Neural cell (in vitro differentiated cells): ENCODE results near the gene TEK. TPM values are rescaled to one million over a fixed set of nuclear protein-coding genes. Genes with fewer than 3 reads are reported as not detected.
"Not testable (repeated sequence)": the region's sequence is repeated elsewhere in the genome, so short reads cannot be mapped to it uniquely, and the experiment has no call there.

Experiments
- H2AFZ ChIP-seq: fragments of 200-600, 300-800 bp; sonication (generic), shearing (Covaris generic); 2 replicates; pipeline ENCODE4 v1.6.0; 2014; ENCODE audit warnings: low read depth, mild to moderate bottlenecking, antibody characterized with exemption, low read length, moderate library complexity
- H3F3A ChIP-seq: fragments of 200-600 bp; shearing (Covaris generic); 2 replicates; pipeline ENCODE4 v1.6.1; 2016; ENCODE audit warnings: mild to moderate bottlenecking, moderate library complexity, mixed read lengths, antibody characterized with exemption, low read length; ENCODE audit not compliant: insufficient read depth, poor library complexity, severe bottlenecking
- H3K27ac ChIP-seq: fragments of 200-600, 300-800 bp; sonication (generic), shearing (Covaris generic); 2 replicates; pipeline ENCODE4 v1.5.1; 2014; ENCODE audit warnings: mild to moderate bottlenecking, low read length, moderate library complexity
- H3K27me3 ChIP-seq: fragments of 300-800, 200-600 bp; sonication (generic), shearing (Covaris generic); 2 replicates; pipeline ENCODE4 v1.6.0; 2014; ENCODE audit warnings: mild to moderate bottlenecking, low read depth, low read length, moderate library complexity; ENCODE audit not compliant: insufficient read depth
- H3K36me3 ChIP-seq: fragments of 300-800, 200-600 bp; sonication (generic), shearing (Covaris generic); 2 replicates; pipeline ENCODE4 v1.5.1; 2014; ENCODE audit warnings: mild to moderate bottlenecking, antibody characterized with exemption, low read length, moderate library complexity; ENCODE audit not compliant: insufficient read depth
- H3K4me2 ChIP-seq: fragments of 300-800, 200-600 bp; sonication (generic), shearing (Covaris generic); 2 replicates; pipeline ENCODE4 v1.6.0; 2014; ENCODE audit warnings: mild to moderate bottlenecking, low read length
- H3K4me3 ChIP-seq: fragments of 300-800, 200-600 bp; sonication (generic), shearing (Covaris generic); 2 replicates; pipeline ENCODE4 v1.5.1; 2014; ENCODE audit warnings: mild to moderate bottlenecking, low read length, moderate library complexity
- H3K79me2 ChIP-seq: fragments of 200-600 bp; shearing (Covaris generic); replicated peaks from 2 replicates; pipeline ENCODE4 v1.6.0; 2014; ENCODE audit warnings: mild to moderate bottlenecking, low read length, moderate library complexity; ENCODE audit not compliant: insufficient read depth
- H3K9ac ChIP-seq: fragments of 300-800, 200-600 bp; sonication (generic), shearing (Covaris generic); 2 replicates; pipeline ENCODE4 v1.6.1; 2016; ENCODE audit warnings: mild to moderate bottlenecking, low read length, mixed read lengths
- H3K9me2 ChIP-seq: fragments of 200-600 bp; shearing (Covaris generic); 2 replicates; pipeline ENCODE4 v1.6.1; 2016; ENCODE audit warnings: mild to moderate bottlenecking, low read length, mixed read lengths; ENCODE audit not compliant: insufficient read depth
- H3K9me3 ChIP-seq: fragments of 200-600, 300-800 bp; sonication (generic), shearing (Covaris generic); 2 replicates; pipeline ENCODE4 v1.6.1; 2016; ENCODE audit warnings: mild to moderate bottlenecking, mixed run types, low read length, moderate library complexity, mixed read lengths
- H4K20me1 ChIP-seq: fragments of 200-600 bp; shearing (Covaris generic); 2 replicates; pipeline ENCODE4 v1.6.1; 2016; ENCODE audit warnings: mild to moderate bottlenecking, mixed run types; ENCODE audit not compliant: insufficient read depth
- EP300 ChIP-seq: fragments of 450-650 bp; conservative IDR thresholded peaks from 2 replicates; pipeline ENCODE4 v1.6.1; 2014; ENCODE audit warnings: antibody characterized with exemption, mild to moderate bottlenecking, moderate library complexity; ENCODE audit not compliant: poor library complexity, severe bottlenecking
- EZH2 ChIP-seq: fragments of 200-600, 300-800 bp; shearing (Covaris generic), sonication (generic); IDR thresholded peaks from 2 replicates; pipeline ENCODE4 v1.6.1; 2014; ENCODE audit warnings: antibody characterized with exemption, low read length, borderline replicate concordance, mild to moderate bottlenecking; ENCODE audit not compliant: insufficient read depth, poor library complexity, severe bottlenecking
- MXI1 ChIP-seq: fragments of 450-650 bp; conservative IDR thresholded peaks from 2 replicates; pipeline ENCODE4 v1.6.1; 2014; ENCODE audit warnings: antibody characterized with exemption, mild to moderate bottlenecking; ENCODE audit not compliant: poor library complexity, severe bottlenecking
- POLR2AphosphoS5 ChIP-seq: IDR thresholded peaks from 2 replicates; pipeline ENCODE4 v1.6.1; 2012
- RAD21 ChIP-seq: fragments of 450-650 bp; conservative IDR thresholded peaks from 2 replicates; pipeline ENCODE4 v1.6.1; 2014; ENCODE audit warnings: antibody characterized with exemption, mild to moderate bottlenecking, moderate library complexity
- SMC3 ChIP-seq: fragments of 450-650 bp; conservative IDR thresholded peaks from 2 replicates; pipeline ENCODE4 v1.6.1; 2014; ENCODE audit warnings: antibody characterized with exemption, mild to moderate bottlenecking, moderate library complexity; ENCODE audit not compliant: poor library complexity
- TAF1 ChIP-seq: IDR thresholded peaks from 2 replicates; pipeline ENCODE4 v1.6.1; 2012; ENCODE audit warnings: low read depth
- polyA plus RNA-seq: library from polyadenylated mRNA; depleted of rRNA; stranded (reverse); fragments of >200 nt; gene quantifications from 2 replicates; pipeline ENCODE4 v1.2.3, GENCODE V29; 2014
- TF ChIP-seq, protein P1 (sequence below): IDR thresholded peaks from 2 replicates; pipeline ENCODE4 v1.6.1; 2012; ENCODE audit warnings: borderline replicate concordance
- TF ChIP-seq, protein P2 (sequence below): fragments of 450-650 bp; IDR thresholded peaks from 2 replicates; pipeline ENCODE4 v1.5.1; 2014; ENCODE audit warnings: antibody characterized with exemption, mild to moderate bottlenecking, moderate library complexity; ENCODE audit not compliant: poor library complexity, severe bottlenecking

TEK gene
- polyA plus RNA-seq, 1 donor from 2014 or later: 0.83 TPM

DNA sequence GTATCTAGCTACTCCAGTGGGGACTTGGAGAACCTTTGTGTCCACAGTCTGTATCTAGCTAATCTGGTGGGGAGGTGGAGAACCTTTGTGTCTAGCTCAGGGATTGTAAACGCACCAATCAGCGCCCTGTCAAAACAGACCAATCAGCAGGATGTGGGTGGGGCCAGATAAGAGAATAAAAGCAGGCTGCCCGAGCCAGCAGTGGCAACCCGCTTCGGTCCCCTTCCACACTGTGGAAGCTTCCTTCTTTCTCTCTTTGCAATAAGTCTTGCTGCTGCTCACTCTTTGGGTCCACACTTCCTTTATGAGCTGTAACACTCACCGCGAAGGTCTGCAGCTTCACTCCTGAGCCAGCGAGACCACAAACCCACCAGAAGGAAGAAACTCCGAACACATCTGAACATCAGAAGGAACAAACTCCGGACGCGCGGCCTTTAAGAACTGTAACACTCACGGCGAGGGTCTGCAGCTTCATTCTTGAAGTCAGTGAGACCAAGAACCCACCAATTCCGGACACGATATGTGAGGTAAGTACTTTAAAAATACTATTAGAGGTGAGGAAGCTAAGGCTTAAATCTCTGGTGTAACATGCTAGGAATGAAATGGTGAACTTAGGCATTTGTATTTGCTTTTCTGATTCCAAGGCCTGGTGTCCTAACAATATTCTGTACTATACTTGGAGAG is 15.5 kb upstream of the TEK start:
- H4K20me1 ChIP-seq, H3K9me3 ChIP-seq, H3F3A ChIP-seq, H3K79me2 ChIP-seq, H3K36me3 ChIP-seq, H2AFZ ChIP-seq, H3K9ac ChIP-seq, H3K4me2 ChIP-seq, H3K27ac ChIP-seq, H3K27me3 ChIP-seq, H3K4me3 ChIP-seq, H3K9me2 ChIP-seq: not testable (repeated sequence)

DNA sequence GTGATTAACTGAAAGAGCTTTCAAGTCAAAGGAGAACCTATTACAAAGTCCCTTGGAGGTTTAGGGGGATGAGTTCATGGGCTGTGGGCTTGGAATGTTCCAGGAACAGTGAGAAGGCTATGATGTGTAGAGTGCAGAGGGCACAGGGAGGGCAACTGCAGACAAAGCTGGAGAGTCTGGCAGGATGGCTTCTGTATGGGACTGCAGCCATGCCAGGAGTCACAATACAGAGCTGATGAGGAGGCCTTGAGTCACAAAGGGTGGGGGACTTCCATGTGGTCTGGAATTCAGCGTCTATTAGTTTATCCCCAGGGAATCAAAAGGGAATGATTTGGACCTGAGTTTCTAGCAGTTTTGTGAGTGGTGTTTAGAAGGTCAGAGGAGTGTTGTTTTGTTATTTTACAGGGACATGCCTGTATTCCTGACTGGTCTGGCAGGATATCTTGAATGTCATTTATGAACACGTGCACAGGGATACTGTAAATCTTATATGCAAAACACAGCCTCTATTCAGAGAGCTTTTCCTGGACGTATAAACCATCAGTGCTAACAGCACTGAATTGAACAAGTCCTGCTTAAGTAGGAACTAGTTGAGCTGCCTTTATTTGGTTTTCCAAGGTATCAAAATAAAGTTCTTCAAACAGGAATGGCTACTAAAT is 14.3 kb upstream of the TEK start:
- no peak overlapping the region for H2AFZ ChIP-seq
- no peaks in the 10 kb centered on the region for H3K9me2 ChIP-seq
- no peaks in the 10 kb centered on the region for H3K36me3 ChIP-seq
- no peak for TF ChIP-seq SMC3
- TF ChIP-seq EP300: no peak
- TF ChIP-seq, protein P1, sequence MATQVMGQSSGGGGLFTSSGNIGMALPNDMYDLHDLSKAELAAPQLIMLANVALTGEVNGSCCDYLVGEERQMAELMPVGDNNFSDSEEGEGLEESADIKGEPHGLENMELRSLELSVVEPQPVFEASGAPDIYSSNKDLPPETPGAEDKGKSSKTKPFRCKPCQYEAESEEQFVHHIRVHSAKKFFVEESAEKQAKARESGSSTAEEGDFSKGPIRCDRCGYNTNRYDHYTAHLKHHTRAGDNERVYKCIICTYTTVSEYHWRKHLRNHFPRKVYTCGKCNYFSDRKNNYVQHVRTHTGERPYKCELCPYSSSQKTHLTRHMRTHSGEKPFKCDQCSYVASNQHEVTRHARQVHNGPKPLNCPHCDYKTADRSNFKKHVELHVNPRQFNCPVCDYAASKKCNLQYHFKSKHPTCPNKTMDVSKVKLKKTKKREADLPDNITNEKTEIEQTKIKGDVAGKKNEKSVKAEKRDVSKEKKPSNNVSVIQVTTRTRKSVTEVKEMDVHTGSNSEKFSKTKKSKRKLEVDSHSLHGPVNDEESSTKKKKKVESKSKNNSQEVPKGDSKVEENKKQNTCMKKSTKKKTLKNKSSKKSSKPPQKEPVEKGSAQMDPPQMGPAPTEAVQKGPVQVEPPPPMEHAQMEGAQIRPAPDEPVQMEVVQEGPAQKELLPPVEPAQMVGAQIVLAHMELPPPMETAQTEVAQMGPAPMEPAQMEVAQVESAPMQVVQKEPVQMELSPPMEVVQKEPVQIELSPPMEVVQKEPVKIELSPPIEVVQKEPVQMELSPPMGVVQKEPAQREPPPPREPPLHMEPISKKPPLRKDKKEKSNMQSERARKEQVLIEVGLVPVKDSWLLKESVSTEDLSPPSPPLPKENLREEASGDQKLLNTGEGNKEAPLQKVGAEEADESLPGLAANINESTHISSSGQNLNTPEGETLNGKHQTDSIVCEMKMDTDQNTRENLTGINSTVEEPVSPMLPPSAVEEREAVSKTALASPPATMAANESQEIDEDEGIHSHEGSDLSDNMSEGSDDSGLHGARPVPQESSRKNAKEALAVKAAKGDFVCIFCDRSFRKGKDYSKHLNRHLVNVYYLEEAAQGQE: no peak
- TF ChIP-seq, protein P2, sequence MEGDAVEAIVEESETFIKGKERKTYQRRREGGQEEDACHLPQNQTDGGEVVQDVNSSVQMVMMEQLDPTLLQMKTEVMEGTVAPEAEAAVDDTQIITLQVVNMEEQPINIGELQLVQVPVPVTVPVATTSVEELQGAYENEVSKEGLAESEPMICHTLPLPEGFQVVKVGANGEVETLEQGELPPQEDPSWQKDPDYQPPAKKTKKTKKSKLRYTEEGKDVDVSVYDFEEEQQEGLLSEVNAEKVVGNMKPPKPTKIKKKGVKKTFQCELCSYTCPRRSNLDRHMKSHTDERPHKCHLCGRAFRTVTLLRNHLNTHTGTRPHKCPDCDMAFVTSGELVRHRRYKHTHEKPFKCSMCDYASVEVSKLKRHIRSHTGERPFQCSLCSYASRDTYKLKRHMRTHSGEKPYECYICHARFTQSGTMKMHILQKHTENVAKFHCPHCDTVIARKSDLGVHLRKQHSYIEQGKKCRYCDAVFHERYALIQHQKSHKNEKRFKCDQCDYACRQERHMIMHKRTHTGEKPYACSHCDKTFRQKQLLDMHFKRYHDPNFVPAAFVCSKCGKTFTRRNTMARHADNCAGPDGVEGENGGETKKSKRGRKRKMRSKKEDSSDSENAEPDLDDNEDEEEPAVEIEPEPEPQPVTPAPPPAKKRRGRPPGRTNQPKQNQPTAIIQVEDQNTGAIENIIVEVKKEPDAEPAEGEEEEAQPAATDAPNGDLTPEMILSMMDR: no peak
- TF ChIP-seq RAD21: no peak
- TF ChIP-seq MXI1: no peak
- TF ChIP-seq TAF1: no peak
- TF ChIP-seq EZH2: no peak
- no peak for TF ChIP-seq POLR2AphosphoS5
- no peaks in the 10 kb centered on the region for H3K79me2 ChIP-seq
- H4K20me1 ChIP-seq: no peaks in the 10 kb centered on the region
- H3F3A ChIP-seq: no peaks in the 10 kb centered on the region
- no peaks in the 10 kb centered on the region for H3K27me3 ChIP-seq
- H3K9ac ChIP-seq: no peak overlapping the region
- no peak overlapping the region for H3K4me3 ChIP-seq
- no peaks in the 10 kb centered on the region for H3K9me3 ChIP-seq
- no peak overlapping the region for H3K27ac ChIP-seq
- H3K4me2 ChIP-seq: no peak overlapping the region
